Endodermal cell (in vitro differentiated cells): ENCODE data around the gene TMSB10. TPM values are rescaled to one million over a fixed set of nuclear protein-coding genes. Genes with fewer than 3 reads are reported as not detected.

ENCODE experiments used
- DNase-seq: peaks from one replicate; pipeline ENCODE4 v3.0.0-alpha.2; 2017
- H3K27ac ChIP-seq: 2 replicates; pipeline ENCODE4 v1.5.1; 2013; ENCODE audit warnings: mild to moderate bottlenecking, low read depth, low read length, moderate library complexity
- H3K27me3 ChIP-seq: 2 replicates; pipeline ENCODE4 v1.6.1; 2013; ENCODE audit warnings: mild to moderate bottlenecking, low read length, moderate library complexity; ENCODE audit not compliant: insufficient read depth, control insufficient read depth, poor library complexity, severe bottlenecking
- H3K36me3 ChIP-seq: 2 replicates; pipeline ENCODE4 v1.7.0; 2013; ENCODE audit warnings: mild to moderate bottlenecking, low read length, moderate library complexity; ENCODE audit not compliant: control insufficient read depth, insufficient read depth
- H3K4me1 ChIP-seq: one replicate; pipeline ENCODE4 v1.7.0; 2013; ENCODE audit warnings: low read length; ENCODE audit not compliant: control insufficient read depth, insufficient read depth
- H3K4me3 ChIP-seq: 2 replicates; pipeline ENCODE4 v1.5.1; 2013; ENCODE audit warnings: mild to moderate bottlenecking, low read length, moderate library complexity
- H3K9ac ChIP-seq: 2 replicates; pipeline ENCODE4 v1.6.1; 2013; ENCODE audit warnings: mild to moderate bottlenecking, low read length, moderate library complexity; ENCODE audit not compliant: poor library complexity, severe bottlenecking; ENCODE audit errors: extremely low read depth
- H3K9me3 ChIP-seq: 2 replicates; pipeline ENCODE4 v1.6.1; 2013; ENCODE audit warnings: mild to moderate bottlenecking, low read length, moderate library complexity; ENCODE audit not compliant: control insufficient read depth
- H3K27ac Mint-ChIP-seq: 2 replicates; pipeline ENCODE4 v1.8.0; 2020; ENCODE audit warnings: mixed read lengths
- H3K27me3 Mint-ChIP-seq: 2 replicates; pipeline ENCODE4 v1.8.0; 2021; ENCODE audit warnings: mild to moderate bottlenecking, mixed read lengths; ENCODE audit not compliant: insufficient read depth
- H3K36me3 Mint-ChIP-seq: 2 replicates; pipeline ENCODE4 v1.8.0; 2020; ENCODE audit warnings: low read depth, mixed read lengths
- H3K4me1 Mint-ChIP-seq: 2 replicates; pipeline ENCODE4 v1.8.0; 2020; ENCODE audit warnings: mixed read lengths
- H3K4me3 Mint-ChIP-seq: 2 replicates; pipeline ENCODE4 v1.8.0; 2020; ENCODE audit warnings: mild to moderate bottlenecking, moderate library complexity, mixed read lengths
- H3K9me3 Mint-ChIP-seq: 2 replicates; pipeline ENCODE4 v1.8.0; 2020; ENCODE audit warnings: mild to moderate bottlenecking, mixed read lengths
- CTCF ChIP-seq: fragments of 200-600 bp; sonication (generic); conservative IDR thresholded peaks from 2 replicates; pipeline ENCODE4 v1.5.0; 2021; ENCODE audit warnings: antibody characterized with exemption, mild to moderate bottlenecking
- WGBS, 2 experiments: methylation state at CpG; one replicate each; pipeline versions ENCODE4 v1.1.5 to v1.1.7; 2013; ENCODE audit warnings: missing lambda C conversion rate in 2 of 2, mixed read lengths in 1 of 2; ENCODE audit not compliant: insufficient coverage in 1 of 2, insufficient read length in 1 of 2; 5-methylcytosine and 5-hydroxymethylcytosine counted together
- total RNA-seq, 2 donors: library from RNA; stranded (reverse); fragmentation: NEBNext Ultra II Directional in 1 of 2; extraction: Animal tissue kit (Norgen Biotek cat#: 25700) in 1 of 2; gene quantifications; 2 replicates in 1 of 2; 3 replicates in 1 of 2; pipeline ENCODE4 v1.2.1, GENCODE V29; 2021

The TMSB10 gene
- total RNA-seq, 2 donors from 2014 or later = 2,719 to 2,976 TPM

GRCh38 chr2:84931384-84931821 lies 25.9 kb downstream of the TMSB10 start:
- H3K36me3 ChIP-seq = no peaks in the 10 kb centered on the region
- DNase-seq = no peak
- H3K4me3 Mint-ChIP-seq = no peak overlapping the region
- 75 to 86% methylated on average over 1 of the region's 1 CpG for WGBS, 2 experiments
- H3K36me3 Mint-ChIP-seq = no peaks in the 10 kb centered on the region
- no peak for TF ChIP-seq CTCF
- H3K9ac ChIP-seq = no peak overlapping the region
- H3K27ac ChIP-seq = no peak overlapping the region
- H3K4me1 Mint-ChIP-seq = peaks cover 7% of the 10 kb centered on the region
- no peak overlapping the region for H3K27ac Mint-ChIP-seq
- no peaks in the 10 kb centered on the region for H3K9me3 ChIP-seq
- H3K27me3 Mint-ChIP-seq = peaks cover 5% of the 10 kb centered on the region
- H3K9me3 Mint-ChIP-seq = no peaks in the 10 kb centered on the region
- H3K4me3 ChIP-seq = no peak overlapping the region
- H3K27me3 ChIP-seq = peaks cover 4% of the 10 kb centered on the region
- peaks cover 3% of the 10 kb centered on the region for H3K4me1 ChIP-seq

GRCh38 chr2:84938194-84938879 lies 32.9 kb downstream of the TMSB10 start:
- Mint-ChIP-seq H3K4me3 (no peak overlapping the region), H3K27me3 (no peaks in the 10 kb centered on the region), H3K36me3 (no peaks in the 10 kb centered on the region), H3K4me1 (peaks cover 4% of the 10 kb centered on the region), H3K27ac (no peak overlapping the region), H3K9me3 (no peaks in the 10 kb centered on the region)
- Histone ChIP-seq H3K9ac (no peak overlapping the region), H3K27me3 (no peaks in the 10 kb centered on the region), H3K9me3 (no peaks in the 10 kb centered on the region), H3K4me1 (no peaks in the 10 kb centered on the region), H3K27ac (no peak overlapping the region), H3K36me3 (no peaks in the 10 kb centered on the region), H3K4me3 (no peak overlapping the region)
- TF ChIP-seq CTCF = no peak
- 95 to 100% methylated on average over 4 to 5 of the region's 5 CpGs for WGBS, 2 experiments
- no peak for DNase-seq

- no peak overlapping the region for H3K9ac ChIP-seq
- TF ChIP-seq CTCF = no peak
- H3K4me1 Mint-ChIP-seq = peaks cover 7% of the 10 kb centered on the region
- H3K27me3 ChIP-seq = no peaks in the 10 kb centered on the region
- no peaks in the 10 kb centered on the region for H3K36me3 ChIP-seq
- DNase-seq = no peak
- no peaks in the 10 kb centered on the region for H3K4me1 ChIP-seq
- no peak overlapping the region for H3K27ac Mint-ChIP-seq
- no peaks in the 10 kb centered on the region for H3K9me3 Mint-ChIP-seq
- 78 to 88% methylated on average over 7 to 9 of the region's 9 CpGs for WGBS, 2 experiments
- no peak overlapping the region for H3K4me3 ChIP-seq
- H3K27ac ChIP-seq = no peak overlapping the region
- no peaks in the 10 kb centered on the region for H3K36me3 Mint-ChIP-seq
- no peaks in the 10 kb centered on the region for H3K9me3 ChIP-seq
- no peaks in the 10 kb centered on the region for H3K27me3 Mint-ChIP-seq
- no peak overlapping the region for H3K4me3 Mint-ChIP-seq
Observed at GRCh38 chr2:84939426-84940087, 34.1 kb downstream of the TMSB10 start.
